HuH-7 (cell line): Measurements from ENCODE around the gene FERD3L.
A peak's percentile ranks its signal among the peaks of the same experiment; 100 is the strongest.

Experiments
- DNase-seq: peaks from one replicate; pipeline ENCODE4 v3.0.0; 2011; ENCODE audit warnings: low spot score

The FERD3L gene

GRCh38 chr7:19117091-19117869 is 27.9 kb downstream of the FERD3L start, which contains the start of gene TWIST1:
TSS of gene TWIST1 (minus strand) at chr7:19117636. CDS start at chr7:19117321, 315 bp downstream.
- DNase-seq = peak; percentile 23

- DNase-seq = no peak
Measured at GRCh38 chr7:19116121-19117090, 28.8 kb downstream of the FERD3L start.

GRCh38 chr7:19114551-19114855 is 30.7 kb downstream of the FERD3L start:
- DNase-seq = no peak

GRCh38 chr7:19113855-19114550 is 31.2 kb downstream of the FERD3L start:
- DNase-seq = no peak

DNA sequence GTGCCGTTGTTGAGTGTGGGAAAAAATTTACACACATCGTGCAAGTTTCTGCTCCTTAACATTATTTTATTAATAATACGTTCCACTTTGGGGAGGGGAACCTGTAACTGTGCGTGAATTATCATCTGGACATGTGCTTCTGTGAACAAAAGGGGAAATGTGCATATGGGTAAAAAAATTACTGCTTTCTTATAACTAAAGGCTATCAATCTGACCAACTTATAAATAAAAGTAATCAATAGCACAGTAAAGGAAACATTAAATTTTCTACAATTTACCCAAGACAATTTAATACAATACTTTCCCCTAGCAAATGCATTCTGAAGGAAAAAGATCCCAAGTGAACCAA is 32.2 kb downstream of the FERD3L start:
- no peak for DNase-seq

DNA sequence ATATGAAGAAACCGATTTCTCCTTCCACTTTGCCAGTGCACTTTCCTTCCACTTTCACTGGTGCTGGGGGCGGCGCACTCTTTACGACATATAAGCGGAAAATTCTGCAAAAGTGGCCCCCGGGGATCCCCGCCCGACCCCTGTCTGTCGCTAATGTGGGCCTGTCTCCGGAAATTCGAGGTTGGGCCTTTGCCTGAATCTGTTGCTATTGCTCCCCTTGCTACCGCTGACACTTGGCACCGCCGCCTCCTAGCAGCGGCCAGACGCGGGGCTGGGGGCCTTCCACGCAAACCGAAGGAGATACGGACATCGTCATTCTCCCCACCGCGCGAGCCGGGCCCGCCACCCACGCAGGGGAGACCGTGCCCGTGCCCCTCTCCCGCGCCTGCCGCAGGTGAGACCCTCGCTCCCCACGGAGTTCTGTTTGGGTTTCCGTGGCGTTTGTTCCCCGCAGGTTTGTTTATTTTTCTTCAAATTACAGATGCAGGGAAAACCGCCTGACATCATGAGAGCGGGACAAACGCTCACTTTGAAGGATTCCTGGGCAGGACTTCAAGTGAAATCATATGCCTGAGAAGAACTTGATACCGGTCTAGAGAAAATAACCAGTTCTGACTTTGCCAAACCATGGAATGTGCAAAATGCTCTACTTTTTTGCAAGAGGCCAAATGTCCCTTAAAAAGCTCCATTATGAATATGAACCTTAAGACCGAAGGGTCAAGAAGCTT is 32.8 kb downstream of the FERD3L start:
- no peak for DNase-seq

DNA sequence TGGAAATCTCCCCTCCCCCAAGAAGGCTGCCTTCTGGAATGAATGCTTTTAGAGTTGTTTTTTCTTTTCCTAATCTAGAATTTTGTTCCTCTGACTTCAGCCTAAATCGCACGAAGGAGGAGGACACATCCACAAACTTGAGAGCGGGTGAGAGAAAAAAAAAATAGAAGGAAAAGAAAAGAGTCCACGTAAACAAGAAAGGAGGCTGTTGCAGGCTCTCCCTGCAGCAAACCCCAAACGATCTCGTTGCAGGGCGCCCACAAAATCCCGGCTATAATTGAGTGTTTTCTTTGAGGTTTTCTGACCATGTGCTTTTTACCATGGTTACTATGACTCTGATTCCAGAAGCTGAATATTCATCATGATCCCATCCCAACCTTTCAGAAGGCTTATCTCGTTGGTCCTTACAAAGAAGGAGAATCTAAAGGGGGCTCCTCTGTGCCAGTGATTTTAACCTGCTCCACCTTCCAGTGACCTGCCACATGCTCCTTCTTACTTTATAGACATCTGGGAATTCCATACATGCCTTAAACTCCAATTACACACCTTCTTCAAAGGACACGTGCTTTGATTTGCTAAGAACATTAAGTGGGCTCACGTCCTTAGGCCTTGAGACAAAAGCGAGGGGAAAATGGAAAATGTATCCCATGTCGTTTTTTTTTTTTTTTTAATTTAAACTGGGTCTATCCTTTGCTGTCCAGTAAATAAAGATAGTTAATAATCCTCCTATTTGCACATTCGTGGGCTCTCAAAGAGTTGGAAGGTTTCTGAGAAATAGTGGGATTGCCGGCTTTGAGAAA is 33.5 kb downstream of the FERD3L start:
- DNase-seq = no peak

- DNase-seq = no peak
Measured at GRCh38 chr7:19110776-19111175, 34.4 kb downstream of the FERD3L start.

- DNase-seq = no peak
Measured at GRCh38 chr7:19110026-19110730, 35.0 kb downstream of the FERD3L start.

- no peak for DNase-seq
Measured at GRCh38 chr7:19109000-19109946, 35.9 kb downstream of the FERD3L start.

GRCh38 chr7:19107356-19108146 is 37.7 kb downstream of the FERD3L start:
- DNase-seq = no peak

GRCh38 chr7:19107081-19107355 is 38.2 kb downstream of the FERD3L start:
- DNase-seq = no peak

DNA sequence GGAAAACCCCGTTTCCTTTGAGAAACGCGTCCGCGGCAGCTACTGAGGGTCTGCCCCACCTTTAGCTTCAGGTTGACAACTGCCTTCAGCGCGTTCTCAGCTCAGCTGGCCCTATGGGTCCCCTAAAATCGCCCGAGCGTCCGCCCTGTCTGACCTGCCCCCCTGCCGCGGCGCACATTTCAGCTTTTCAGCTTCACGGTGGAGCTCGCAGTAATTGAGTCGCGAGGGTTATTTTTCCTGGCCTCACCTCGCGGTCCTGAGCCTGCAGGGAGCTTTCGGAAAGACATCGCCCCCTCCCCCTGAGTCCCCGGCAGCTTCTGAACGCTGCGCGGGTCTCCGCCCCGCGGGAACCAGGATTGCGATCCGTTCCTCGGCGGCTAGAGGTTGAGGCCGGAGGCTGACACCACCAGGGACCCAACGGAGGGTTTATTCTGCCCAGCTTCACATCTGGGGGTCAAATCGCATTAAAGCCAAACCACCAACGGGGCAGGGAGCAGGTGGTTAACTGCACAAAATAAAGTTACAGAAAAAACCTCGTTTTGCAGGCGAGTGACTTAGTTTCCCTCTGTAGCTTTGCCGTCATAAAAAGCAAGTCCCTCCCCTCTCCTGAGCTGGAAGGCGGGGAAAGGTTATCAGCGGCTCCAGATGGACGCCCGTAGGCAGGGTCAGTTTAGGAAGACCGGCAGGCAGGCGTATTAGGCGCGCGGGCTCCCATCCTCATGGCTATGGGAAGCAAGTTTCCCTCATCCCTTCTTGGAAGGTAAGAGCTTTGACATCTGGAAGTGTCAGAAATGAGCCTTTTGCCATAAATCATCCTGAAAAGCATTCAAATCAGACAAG is 38.8 kb downstream of the FERD3L start:
- DNase-seq = no peak

GRCh38 chr7:19105546-19105945 is 39.7 kb downstream of the FERD3L start:
- no peak for DNase-seq

GRCh38 chr7:19104811-19105210 is 40.4 kb downstream of the FERD3L start:
- no peak for DNase-seq

GRCh38 chr7:19102884-19103283 is 42.3 kb downstream of the FERD3L start:
- no peak for DNase-seq

DNA sequence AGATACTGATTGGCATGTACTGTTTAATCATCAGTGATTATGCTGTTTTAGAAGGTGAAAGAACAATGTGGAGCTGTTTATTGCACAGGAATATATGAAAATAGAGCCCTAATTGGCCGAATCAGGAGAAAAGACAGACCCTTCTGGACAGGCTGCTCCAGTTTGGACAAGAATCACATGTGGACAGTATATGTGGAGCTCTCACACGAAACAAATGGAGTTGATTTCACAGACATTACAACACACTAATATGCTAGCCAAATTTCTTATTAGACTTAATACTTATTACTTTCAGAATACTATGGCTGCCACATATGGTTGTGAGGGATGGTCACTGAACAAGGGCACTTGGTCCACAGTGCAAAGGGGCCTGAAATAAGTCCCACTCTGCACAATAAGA is 43.3 kb downstream of the FERD3L start:
- no peak for DNase-seq

GRCh38 chr7:19101472-19101871 is 43.7 kb downstream of the FERD3L start:
- no peak for DNase-seq
